HG03064 (cell line): ENCODE measurements around the gene MRGPRE.

Experiments used
- ATAC-seq: cut with Tn5 transposase; IDR thresholded peaks from one replicate; pipeline ENCODE4 v1.9.1; 2021; ENCODE audit warnings: low read depth; ENCODE audit not compliant: unreplicated experiment

The MRGPRE gene

DNA sequence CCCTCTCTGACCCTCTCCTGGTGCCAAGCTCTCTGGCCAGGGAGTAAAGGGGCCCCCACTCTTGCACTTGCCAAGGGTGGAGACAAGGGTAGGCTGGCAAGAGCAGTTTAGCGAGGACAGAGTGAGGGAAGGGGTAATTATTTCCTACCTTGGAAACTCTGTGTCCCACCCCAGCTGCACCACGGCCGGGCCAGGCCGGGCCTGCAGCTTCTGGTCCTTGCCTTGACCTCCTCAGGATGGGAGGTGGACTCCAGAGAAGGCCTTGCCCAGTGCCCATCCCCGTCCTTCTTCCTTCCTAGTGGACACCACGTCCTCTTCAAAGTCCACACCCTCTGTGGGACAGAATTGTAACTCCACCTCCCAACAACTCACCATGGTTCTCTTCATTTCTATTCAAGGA is 48.7 kb downstream of the MRGPRE start:
- ATAC-seq, result no peak

DNA sequence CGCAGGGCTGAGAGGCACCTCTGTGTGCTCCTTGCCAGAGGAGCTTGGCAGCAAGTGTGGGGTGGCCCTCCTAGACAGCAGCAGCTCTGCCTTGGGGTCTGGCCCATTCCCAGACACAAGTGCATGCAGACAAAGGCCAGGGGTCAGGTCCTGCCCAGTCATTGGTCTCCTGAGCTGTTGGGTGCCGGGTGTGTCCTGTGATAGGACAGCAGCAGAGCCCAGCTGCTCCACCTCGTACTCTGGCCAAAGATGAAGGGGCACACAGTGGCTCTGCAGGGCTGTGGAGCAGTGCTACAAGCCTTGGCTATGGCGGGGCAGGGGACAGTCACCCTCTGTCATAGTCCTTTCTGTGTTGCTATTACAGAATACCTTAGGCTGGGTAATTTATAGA is 49.8 kb downstream of the MRGPRE start:
- ATAC-seq, result no peak

DNA sequence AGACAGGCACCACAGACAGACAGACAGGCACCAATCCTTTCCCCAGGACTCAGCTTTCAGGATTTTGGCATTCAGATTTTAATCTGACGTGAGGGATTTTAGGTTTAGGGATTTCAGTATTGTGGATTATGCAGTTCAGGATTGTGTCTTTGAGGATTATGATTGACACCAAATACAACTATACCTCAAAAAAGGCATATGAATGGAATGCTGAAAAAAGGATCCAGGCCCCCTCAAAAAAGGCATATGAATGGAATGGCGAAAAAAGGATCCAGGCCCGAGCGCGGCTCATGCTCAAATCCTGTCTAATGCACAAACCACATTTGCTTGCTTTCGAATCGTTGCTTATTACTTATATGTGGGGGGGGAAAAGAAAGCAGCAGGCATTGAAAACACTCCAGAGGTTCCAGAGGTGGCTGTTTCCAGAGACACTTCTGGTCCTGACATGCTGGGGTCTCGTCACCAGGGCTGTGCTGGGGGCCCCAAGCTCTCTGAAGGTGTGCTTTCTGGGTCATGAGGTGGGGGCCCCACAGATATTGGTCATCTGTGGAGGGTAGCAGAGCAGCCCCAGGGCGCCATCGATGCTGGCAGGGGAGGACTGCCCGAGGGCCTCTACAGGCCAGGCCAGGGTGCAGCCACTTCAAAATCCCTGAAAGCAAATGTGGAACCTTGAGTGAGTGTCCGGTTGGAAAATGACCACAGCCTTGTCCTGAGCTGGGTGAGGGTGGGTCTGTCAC is 50.3 kb downstream of the MRGPRE start:
- ATAC-seq, result no peak

DNA sequence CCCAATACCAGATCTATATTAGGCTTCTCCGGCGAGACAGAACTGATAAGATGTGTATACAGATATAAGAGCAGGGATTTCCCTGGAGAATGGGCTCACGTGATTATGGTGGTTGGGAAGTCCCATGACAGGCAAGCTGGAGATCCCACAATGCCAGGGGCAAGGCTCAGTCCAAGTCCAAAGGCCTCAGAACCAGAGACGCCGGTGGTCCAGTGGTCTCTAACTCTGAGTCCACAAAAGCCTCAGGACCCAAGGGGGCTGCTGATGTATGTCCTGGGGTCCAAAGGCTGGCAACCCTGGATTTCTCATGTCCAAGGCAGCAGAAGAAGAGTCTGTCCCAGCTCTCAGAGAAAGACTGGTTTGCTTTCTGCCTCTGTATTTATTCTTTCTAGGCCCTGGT is 51.3 kb downstream of the MRGPRE start:
- ATAC-seq, result no peak

DNA sequence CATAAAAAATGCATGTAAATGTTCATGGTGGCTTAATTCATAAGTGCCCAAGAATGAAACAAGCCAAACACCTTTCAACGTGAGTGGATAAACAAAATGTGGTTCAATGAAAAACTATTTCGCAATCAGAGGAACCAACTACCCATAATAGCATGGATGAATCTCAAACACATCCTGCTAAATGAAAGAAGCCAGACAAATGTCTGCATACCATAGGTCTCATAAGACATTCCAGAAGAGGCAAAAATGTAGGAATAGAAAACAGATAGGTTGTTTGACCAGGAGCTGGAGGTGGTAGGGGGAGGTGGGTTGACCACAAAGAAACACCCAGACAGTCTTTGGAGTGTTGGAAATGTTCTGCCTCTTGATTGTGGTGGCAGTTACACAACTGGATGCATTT is 53.9 kb downstream of the MRGPRE start:
- ATAC-seq, result no peak

DNA sequence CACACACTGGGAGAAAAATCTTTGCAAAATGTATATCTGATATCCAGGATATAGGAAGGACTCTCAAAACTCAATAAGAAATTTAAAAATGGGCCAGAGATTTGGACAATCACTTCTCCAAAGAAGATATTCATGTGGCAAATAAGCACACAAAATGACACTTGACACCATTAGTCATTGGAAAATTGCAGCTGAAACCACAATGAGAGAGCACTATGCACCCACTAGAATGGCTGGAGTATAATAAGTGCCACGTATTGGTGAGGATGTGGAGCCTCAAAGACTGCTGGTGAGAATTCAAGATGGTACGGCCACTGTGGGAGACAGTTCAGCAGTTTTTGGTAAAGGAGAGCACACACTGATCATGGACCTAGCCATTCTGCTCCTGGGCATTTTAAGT is 54.3 kb downstream of the MRGPRE start:
- ATAC-seq, result no peak
